Stimulated activated CD4-positive, alpha-beta T cell treated with anti-CD3 and anti-CD28 coated beads, Interleukin-12 subunit alpha, Interleukin-12 subunit beta, amount 100 ng/mL, for 48 hours (primary cell): Measurements from ENCODE around the gene AIF1L.

Experiments used
- DNase-seq, 3 donors: peaks; one replicate each; pipeline ENCODE4 v3.0.0-alpha.2; 2020; ENCODE audit warnings: low read depth in 2 of 3, low spot score in 1 of 3

The AIF1L gene

DNA sequence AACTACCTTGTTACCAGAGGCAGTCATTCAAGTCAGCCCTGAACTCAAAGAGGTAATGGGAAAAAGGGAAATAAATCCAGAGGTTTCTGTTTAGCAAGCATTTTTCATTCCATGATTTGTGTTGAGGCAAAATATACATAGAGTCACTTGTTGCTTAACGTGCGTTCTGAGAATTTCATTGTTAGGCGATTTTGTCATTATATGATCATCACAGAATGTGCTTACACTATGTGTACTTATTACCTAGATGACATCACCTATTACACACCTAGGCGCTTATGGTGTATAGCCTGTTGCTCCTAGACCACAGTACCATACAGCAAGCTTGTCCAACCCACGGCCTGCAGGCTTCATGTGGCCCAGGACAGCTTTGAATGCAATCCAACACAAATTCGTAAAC is 65.3 kb downstream of the AIF1L start:
- DNase-seq = no peak

DNA sequence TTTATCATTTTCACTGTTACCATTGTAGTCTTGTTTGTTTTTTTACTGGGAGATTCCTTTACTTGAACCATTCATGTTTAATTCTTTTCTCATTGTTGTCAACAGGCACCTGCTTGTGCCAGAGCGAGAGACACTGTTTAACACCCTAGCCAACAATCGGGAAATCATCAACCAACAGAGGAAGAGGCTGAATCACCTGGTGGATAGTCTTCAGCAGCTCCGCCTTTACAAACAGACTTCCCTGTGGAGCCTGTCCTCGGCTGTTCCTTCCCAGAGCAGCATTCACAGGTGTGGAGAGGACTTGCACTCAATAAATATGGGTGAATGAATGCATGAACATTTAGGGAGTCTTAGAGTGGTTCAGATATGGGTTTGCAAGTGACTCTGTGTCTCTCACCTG is 66.6 kb downstream of the AIF1L start:
- no peak for DNase-seq

DNA sequence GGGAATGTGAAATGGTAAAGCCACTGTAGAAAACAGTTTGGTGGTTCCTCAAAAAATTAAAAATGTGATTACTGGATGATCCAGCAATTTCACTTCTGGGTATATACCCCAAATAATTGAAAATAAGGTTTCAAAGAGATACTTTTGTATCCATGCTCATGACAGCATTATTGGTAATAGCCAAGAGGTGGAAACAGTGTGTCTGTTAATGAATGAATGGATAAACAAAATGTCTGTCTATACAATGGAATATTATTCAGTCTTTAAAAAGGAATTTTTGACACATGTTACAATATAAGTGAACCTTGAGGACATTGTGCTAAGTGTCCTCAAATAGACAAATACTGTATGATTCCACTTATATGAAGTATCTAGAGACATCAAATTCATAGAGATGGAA is 69.2 kb downstream of the AIF1L start:
- no peak for DNase-seq

DNA sequence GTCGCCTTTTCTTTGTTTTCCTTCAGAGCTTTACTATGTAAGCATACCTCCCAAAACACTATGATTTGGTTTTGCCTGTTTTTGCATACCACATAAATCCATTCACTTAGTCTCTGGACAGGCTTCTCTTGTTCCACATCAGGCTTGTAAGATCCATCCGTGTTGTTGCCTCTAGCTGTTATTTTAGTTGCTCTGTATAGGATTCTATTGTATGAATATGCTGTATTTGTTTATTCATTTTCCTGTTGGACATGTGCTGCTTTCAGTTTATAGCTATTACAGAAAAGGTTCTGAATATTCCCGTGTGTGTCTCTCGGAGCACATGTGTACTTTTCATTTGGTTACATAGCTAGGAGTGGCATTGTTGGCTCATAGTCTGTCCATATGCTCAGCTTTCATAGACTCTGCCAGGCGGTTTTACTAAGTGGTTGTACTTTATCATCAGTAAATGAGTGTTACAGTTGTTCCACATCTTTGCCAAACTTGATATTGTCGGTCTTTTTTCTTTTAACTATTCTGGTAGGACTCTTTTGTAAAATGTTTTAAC is 70.9 kb downstream of the AIF1L start:
- no peak for DNase-seq

DNA sequence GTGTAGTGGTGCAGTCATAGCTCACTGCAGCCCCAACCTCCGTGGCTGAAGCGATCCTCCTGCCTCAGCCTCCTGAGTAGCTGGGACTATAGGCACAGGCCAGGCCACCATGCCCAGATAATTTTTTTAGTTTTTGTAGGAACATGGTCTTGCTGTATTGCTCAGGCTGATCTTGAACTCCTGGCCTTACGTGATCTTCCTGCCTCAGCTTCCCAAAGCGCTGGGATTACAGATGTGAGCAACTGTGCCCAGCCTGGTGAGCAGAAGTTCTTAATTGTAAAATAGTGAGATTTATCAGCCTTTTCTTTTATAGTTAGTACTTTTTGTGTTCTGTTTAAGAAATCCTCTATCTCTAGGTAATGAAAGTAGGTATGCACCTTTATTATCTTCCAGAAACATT is 71.6 kb downstream of the AIF1L start:
- DNase-seq = no peak

DNA sequence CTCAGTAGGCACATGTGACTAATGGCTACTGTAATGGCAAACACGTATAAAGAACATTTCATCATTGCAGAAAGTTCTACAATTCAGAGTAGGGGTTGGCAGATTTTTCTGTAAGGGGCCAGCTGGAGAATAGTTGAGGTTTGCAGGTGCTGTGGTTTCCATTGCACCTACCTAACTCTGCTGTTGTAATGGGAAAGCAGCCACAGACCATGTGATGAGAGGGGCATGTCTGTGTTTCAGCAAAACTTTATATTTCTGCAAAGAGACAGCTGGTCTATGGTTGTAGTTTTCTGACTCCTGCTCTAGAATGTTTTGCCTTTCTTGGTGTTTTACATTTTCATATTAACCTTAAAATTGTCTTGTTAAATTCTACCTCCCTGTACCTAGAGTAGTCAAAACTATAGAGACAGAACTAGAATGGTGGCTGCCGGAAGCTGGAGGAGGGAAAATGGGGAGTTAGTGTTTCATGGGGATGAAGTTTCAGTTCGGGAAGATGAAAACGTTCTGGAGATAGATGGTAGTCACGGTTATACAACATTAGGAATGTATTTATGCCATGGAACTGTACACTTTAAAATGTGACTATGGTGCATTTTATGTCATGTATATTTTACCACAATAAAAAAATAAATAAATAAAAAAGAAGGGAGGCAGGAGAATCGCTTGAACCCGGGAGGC is 73.4 kb downstream of the AIF1L start:
- DNase-seq = no peak
